HCT116 (cell line): ENCODE data around the gene RAB42. TPM values are rescaled to one million over a fixed set of nuclear protein-coding genes. Genes with fewer than 3 reads are reported as not detected.

Experiments used
- ATAC-seq: fragments of 200-7000 bp; cut with Tn5 transposase; 2 replicates; pipeline ENCODE4 v1.9.1; 2020; ENCODE audit warnings: mild to moderate bottlenecking, moderate library complexity
- BruUV-seq: library from RNA; stranded (reverse); fragments of 400-500 nt; replicated peaks from 2 replicates; lab custom pipeline; 2021; lab: Mats Ljungman, UMichigan
- CTCF ChIA-PET: fragments of 300-600 bp; sonication (Branson Sonifier 250); formaldehyde crosslinking; loops from one replicate; lab custom pipeline; 2021; ENCODE audit warnings: antibody characterized with exemption; lab: Charles Lee
- POLR2A ChIA-PET: fragments of 300-600, 350-600 bp; sonication (Branson Sonifier 250); formaldehyde crosslinking; loops from one replicate; lab custom pipeline; 2021; ENCODE audit warnings: antibody characterized with exemption; lab: Charles Lee
- RAD21 ChIA-PET, 2 experiments: fragments of 300-600 bp; sonication (Branson Sonifier 250); formaldehyde crosslinking; loops; one replicate each; lab custom pipeline; 2023; ENCODE audit warnings: low total read pairs in 2 of 2; ENCODE audit not compliant: uncharacterized antibody in 2 of 2, unreplicated experiment in 2 of 2, low non-redundant PET in 1 of 2; lab: Charles Lee
- DNase-seq: peaks from one replicate; pipeline ENCODE4 v3.0.0-alpha.2; 2010; ENCODE audit warnings: low read depth, low spot score
- H2AFZ ChIP-seq: fragments of 200-600 bp; shearing (Covaris generic), sonication (generic); 2 replicates; pipeline ENCODE4 v1.6.1; 2017; ENCODE audit warnings: low read depth, mixed run types, mixed read lengths, antibody characterized with exemption, low read length; ENCODE audit not compliant: poor library complexity, severe bottlenecking
- H3K27ac ChIP-seq: 2 replicates; pipeline ENCODE4 v1.5.1; 2012; ENCODE audit warnings: low read depth, low read length
- H3K27me3 ChIP-seq: fragments of 200-600 bp; sonication (generic); 2 replicates; pipeline ENCODE4 v1.6.1; 2016; ENCODE audit warnings: mixed run types, low read length, mixed read lengths; ENCODE audit not compliant: insufficient read depth
- H3K36me3 ChIP-seq, 2 experiments: fragments of 200-500 bp in 1 of 2; fragments of 200-600 bp in 1 of 2; sonication (Bioruptor generic) in 1 of 2; sonication (generic) in 1 of 2; 2 replicates each; pipeline versions ENCODE4 v1.5.1 to v1.6.1; 2014 to 2016; ENCODE audit warnings: low read length in 2 of 2, inconsistent platforms in 1 of 2, mixed read lengths in 1 of 2, mixed run types in 1 of 2; ENCODE audit not compliant: insufficient read depth in 2 of 2, control insufficient read depth in 1 of 2
- H3K4me1 ChIP-seq, 2 experiments: fragments of 200-600 bp in 1 of 2; sonication (generic) in 1 of 2; 2 replicates each; pipeline versions ENCODE4 v1.5.1 to v1.6.1; 2012 to 2017; ENCODE audit warnings: low read length in 2 of 2, inconsistent platforms in 1 of 2, mild to moderate bottlenecking in 1 of 2, mixed read lengths in 1 of 2, mixed run types in 1 of 2, moderate library complexity in 1 of 2; ENCODE audit not compliant: insufficient read depth in 2 of 2, control insufficient read depth in 1 of 2
- H3K4me2 ChIP-seq: fragments of 200-600 bp; sonication (generic); 2 replicates; pipeline ENCODE4 v1.6.1; 2017; ENCODE audit warnings: mixed run types, low read length, mixed read lengths
- H3K4me3 ChIP-seq, 2 experiments: fragments of 200-600 bp in 1 of 2; sonication (generic) in 1 of 2; replicated peaks in 1 of 2; 2 replicates each; pipeline ENCODE4 v1.5.1; 2011 to 2016; ENCODE audit warnings: low read length in 2 of 2, control low read depth in 1 of 2, low read depth in 1 of 2, mild to moderate bottlenecking in 1 of 2, mixed read lengths in 1 of 2, mixed run types in 1 of 2
- H3K79me2 ChIP-seq: fragments of 200-600 bp; sonication (generic); 2 replicates; pipeline ENCODE4 v1.6.1; 2017; ENCODE audit warnings: mild to moderate bottlenecking, mixed run types, low read length, moderate library complexity, mixed read lengths; ENCODE audit not compliant: insufficient read depth
- H3K9ac ChIP-seq: fragments of 200-600 bp; sonication (generic); 2 replicates; pipeline ENCODE4 v1.6.1; 2016; ENCODE audit warnings: low read length, mixed read lengths
- H3K9me2 ChIP-seq: fragments of 200-600 bp; sonication (generic), shearing (Covaris generic); 2 replicates; pipeline ENCODE4 v1.6.1; 2017; ENCODE audit warnings: mixed run types, mild to moderate bottlenecking, moderate library complexity; ENCODE audit not compliant: insufficient read depth
- H3K9me3 ChIP-seq, 2 experiments: fragments of 200-500 bp in 1 of 2; fragments of 200-600 bp in 1 of 2; sonication (Bioruptor generic) in 1 of 2; sonication (generic) in 1 of 2; 2 replicates each; pipeline ENCODE4 v1.6.1; 2014 to 2017; ENCODE audit warnings: low read length in 2 of 2, mixed read lengths in 2 of 2, inconsistent platforms in 1 of 2, low read depth in 1 of 2, mild to moderate bottlenecking in 1 of 2, mixed run types in 1 of 2, moderate library complexity in 1 of 2; ENCODE audit not compliant: control insufficient read depth in 1 of 2, insufficient read depth in 1 of 2
- H4K20me1 ChIP-seq: fragments of 200-600 bp; sonication (generic), shearing (Covaris generic); 2 replicates; pipeline ENCODE4 v1.6.1; 2017; ENCODE audit warnings: mixed run types, mild to moderate bottlenecking, moderate library complexity; ENCODE audit not compliant: insufficient read depth
- ELF1 ChIP-seq: IDR thresholded peaks from 2 replicates; pipeline ENCODE4 v1.6.1; 2012; ENCODE audit warnings: low read depth, borderline replicate concordance
- EZH2 ChIP-seq: fragments of 200-600 bp; sonication (generic); IDR thresholded peaks from 2 replicates; pipeline ENCODE4 v1.6.1; 2017; ENCODE audit warnings: antibody characterized with exemption, mixed run types
- POLR2AphosphoS5 ChIP-seq: IDR thresholded peaks from 2 replicates; pipeline ENCODE4 v1.6.1; 2011; ENCODE audit warnings: mild to moderate bottlenecking, low read depth, low read length, moderate library complexity
- TCF7L2 ChIP-seq: IDR thresholded peaks from 2 replicates; pipeline ENCODE4 v1.7.0; 2011; ENCODE audit warnings: borderline replicate concordance, inconsistent platforms; ENCODE audit not compliant: insufficient read depth, insufficient read length; ENCODE audit errors: extremely low read depth
- YY1 ChIP-seq: IDR thresholded peaks from 2 replicates; pipeline ENCODE4 v1.6.1; 2011; ENCODE audit warnings: low read length, low read depth, moderate library complexity, mild to moderate bottlenecking; ENCODE audit not compliant: insufficient replicate concordance; ENCODE audit errors: extremely low read depth
- intact Hi-C: fragments of 100-400 bp; cut with micrococcal nuclease; formaldehyde crosslinking; loops from 2 replicates; pipeline ENCODE4 v1.10.0; 2022
- total RNA-seq: library from RNA; stranded (reverse); gene quantifications from one replicate; pipeline ENCODE4 v1.2.1, GENCODE V29; 2021; ENCODE audit not compliant: unreplicated experiment
- TF ChIP-seq, protein P1 (sequence below): IDR thresholded peaks from 2 replicates; pipeline ENCODE4 v1.6.1; 2012

The RAB42 gene
- total RNA-seq, 1 experiment from 2014 or later, result not detected

DNA sequence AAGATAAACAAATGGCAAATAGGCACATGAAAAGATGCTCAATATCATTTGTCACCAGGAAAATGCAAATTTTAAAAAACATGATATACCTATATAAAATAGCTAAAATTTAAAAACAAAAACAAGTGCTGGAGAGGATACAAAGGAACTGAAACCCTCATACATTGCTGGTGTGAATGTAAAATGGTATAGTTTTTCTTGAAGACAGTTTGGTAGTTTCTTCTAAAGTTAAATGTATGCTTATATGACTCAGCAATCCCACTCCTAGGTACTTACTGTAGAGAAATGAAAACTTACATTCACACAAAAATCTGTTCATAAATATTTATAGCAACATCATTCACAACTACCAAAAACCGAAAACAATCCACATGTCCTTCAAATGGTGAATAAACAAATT lies 39.6 kb downstream of the RAB42 start:
- Histone ChIP-seq H3K27me3 (no peaks in the 10 kb centered on the region), H3K36me3 (no peaks in the 10 kb centered on the region), H3K4me1 (peaks cover 4 to 5% of the 10 kb centered on the region in 2 experiments; a peak in 1 of 4 replicates), H2AFZ (no peak overlapping the region), H3K27ac (no peak overlapping the region), H3K4me2 (no peak overlapping the region), H3K9ac (no peak overlapping the region), H3K9me3 (no peaks in the 10 kb centered on the region), H3K79me2 (peaks cover 22% of the 10 kb centered on the region), H3K4me3 (no peak overlapping the region), H3K9me2 (no peaks in the 10 kb centered on the region), H4K20me1 (no peaks in the 10 kb centered on the region)
- RAD21 ChIA-PET, result no interaction called here
- ATAC-seq (no peak), DNase-seq (no peak)
- CTCF ChIA-PET, result interaction anchor here (1.0 kb wide), 1 partner anchor 9 kb away, joined by 4 read pairs; no protein-coding TSS in a partner anchor
- TF ChIP-seq TCF7L2, result no peak
- TF ChIP-seq POLR2AphosphoS5, result no peak
- TF ChIP-seq, protein P1, sequence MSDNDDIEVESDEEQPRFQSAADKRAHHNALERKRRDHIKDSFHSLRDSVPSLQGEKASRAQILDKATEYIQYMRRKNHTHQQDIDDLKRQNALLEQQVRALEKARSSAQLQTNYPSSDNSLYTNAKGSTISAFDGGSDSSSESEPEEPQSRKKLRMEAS, result no peak
- no TSS peak for BruUV-seq
- intact Hi-C loops, result no loop called here
- POLR2A ChIA-PET, result interaction anchor here (1.0 kb wide), 1 partner anchor 17 kb away, joined by 4 read pairs; the partner anchor contains the start of gene RNU11

DNA sequence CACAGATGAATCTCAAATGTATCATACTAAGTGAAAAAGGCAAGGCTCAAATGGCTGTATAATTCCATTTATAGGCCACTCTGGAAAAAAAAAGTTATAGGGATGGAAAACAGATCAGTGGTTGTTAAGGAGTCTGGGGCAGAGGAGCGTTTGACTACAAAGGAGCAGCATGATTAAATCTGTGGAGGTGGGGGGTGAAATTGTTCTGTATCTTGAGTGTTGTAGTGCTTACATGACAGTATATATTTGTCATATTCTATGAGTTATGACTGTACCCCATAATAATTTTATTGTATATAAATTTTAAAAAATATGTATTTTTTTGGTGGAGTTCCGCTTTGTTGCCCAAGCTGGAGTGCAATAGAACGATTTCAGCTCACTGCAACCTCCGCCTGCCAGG lies 40.5 kb downstream of the RAB42 start:
- BruUV-seq, result no TSS peak
- CTCF ChIA-PET, result no interaction called here
- H3K36me3 ChIP-seq, result no peaks in the 10 kb centered on the region
- no peak for DNase-seq
- H3K9ac ChIP-seq, result no peak overlapping the region
- no peaks in the 10 kb centered on the region for H3K27me3 ChIP-seq
- no peak overlapping the region for H2AFZ ChIP-seq
- H3K9me3 ChIP-seq, result no peaks in the 10 kb centered on the region
- ATAC-seq, result no peak
- no peaks in the 10 kb centered on the region for H4K20me1 ChIP-seq
- intact Hi-C loops, result no loop called here
- no peaks in the 10 kb centered on the region for H3K9me2 ChIP-seq
- no peak overlapping the region for H3K4me3 ChIP-seq
- POLR2A ChIA-PET, result no interaction called here
- no peak overlapping the region for H3K27ac ChIP-seq
- peaks cover 3 to 5% of the 10 kb centered on the region in 2 experiments; a peak in 1 of 4 replicates for H3K4me1 ChIP-seq
- TF ChIP-seq YY1 (no peak), ELF1 (no peak), EZH2 (no peak)
- RAD21 ChIA-PET, result no interaction called here
- peaks cover 25% of the 10 kb centered on the region for H3K79me2 ChIP-seq
- no peak overlapping the region for H3K4me2 ChIP-seq
